ENCODE measurements around the gene AMACR. TPM values are rescaled to one million over a fixed set of nuclear protein-coding genes. Genes with fewer than 3 reads are reported as not detected.

Gene AMACR
- total RNA-seq, 4 donors from 2014 or later, result 5.4 to 21.5 (median 15.5) TPM

DNA sequence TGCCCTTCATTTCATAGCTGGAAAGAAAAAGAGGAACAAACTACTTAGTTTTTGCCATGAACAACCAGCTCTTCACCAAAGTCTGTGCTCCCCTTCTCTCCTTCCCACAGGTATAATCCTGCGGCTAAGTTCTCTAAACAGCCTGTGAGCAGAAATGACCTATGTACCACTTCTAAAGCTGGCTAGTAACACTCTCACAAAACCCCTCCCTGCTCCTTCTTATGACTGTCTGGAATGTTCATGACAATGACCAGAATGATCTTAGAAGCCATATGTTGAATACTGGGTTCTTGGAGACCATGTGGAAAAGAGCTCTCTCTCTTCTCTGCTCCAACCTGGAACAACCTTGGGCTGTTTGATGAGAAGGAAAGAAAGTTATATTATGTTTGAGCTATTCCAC is 12.9 kb upstream of the AMACR start:
- 100% methylated on average over 1 of the region's 1 CpG for WGBS, 2 donors
- intact Hi-C loops (cut with DNase I), result no loop called here
- Histone ChIP-seq H3K27ac (no peak overlapping the region), H3K4me3 (no peak overlapping the region), H3K27me3 (no peaks in the 10 kb centered on the region), H3K9me3 (no peaks in the 10 kb centered on the region), H3K4me1 (no peaks in the 10 kb centered on the region), H3K36me3 (peaks cover 0 to 22% (median 0%) of the 10 kb centered on the region in 3 donors)
- DNase-seq, result no peak
- TF ChIP-seq POLR2A (IDR thresholded peaks at IDR 0.05) (no peak), CTCF (IDR thresholded peaks at IDR 0.05) (no peak)

DNA sequence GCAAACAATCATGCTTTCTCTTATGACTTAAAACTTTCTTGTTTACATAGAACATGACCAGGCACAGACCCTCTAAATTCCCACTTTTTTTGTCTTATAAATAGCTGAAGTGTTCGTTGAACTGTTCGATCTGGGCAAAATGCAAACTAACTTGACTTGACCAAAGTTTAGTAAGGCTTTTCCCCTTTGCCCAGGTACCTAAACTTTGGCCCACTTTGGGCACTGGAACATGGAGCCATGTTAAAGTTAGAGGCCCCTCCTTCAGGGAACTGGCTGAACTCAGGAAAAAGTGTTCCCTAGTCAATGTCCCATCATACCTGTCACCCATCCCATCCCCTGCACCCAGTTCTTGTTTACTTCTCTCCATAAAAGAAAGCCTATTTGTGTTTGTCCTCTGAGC is 9.4 kb upstream of the AMACR start:
- no peaks in the 10 kb centered on the region for H3K9me3 ChIP-seq
- H3K27ac ChIP-seq, result no peak overlapping the region
- H3K36me3 ChIP-seq, result peaks cover 0 to 11% (median 0%) of the 10 kb centered on the region in 3 donors
- no peak overlapping the region for H3K4me3 ChIP-seq
- peaks cover 0 to 15% (median 0%) of the 10 kb centered on the region in 3 donors for H3K4me1 ChIP-seq
- no peak for DNase-seq
- intact Hi-C loops (cut with DNase I), result no loop called here
- 45 to 53% methylated on average over 2 of the region's 2 CpGs for WGBS, 2 donors
- no peaks in the 10 kb centered on the region for H3K27me3 ChIP-seq
- TF ChIP-seq POLR2A (IDR thresholded peaks at IDR 0.05) (no peak), CTCF (IDR thresholded peaks at IDR 0.05) (no peak)

- H3K36me3 ChIP-seq, result peaks cover 0 to 11% (median 0%) of the 10 kb centered on the region in 3 donors
- no peak overlapping the region for H3K27ac ChIP-seq
- TF ChIP-seq POLR2A (IDR thresholded peaks at IDR 0.05) (no peak), CTCF (IDR thresholded peaks at IDR 0.05) (no peak)
- intact Hi-C loops (cut with DNase I), result no loop called here
- no peaks in the 10 kb centered on the region for H3K27me3 ChIP-seq
- H3K9me3 ChIP-seq, result no peaks in the 10 kb centered on the region
- peaks cover 0 to 15% (median 0%) of the 10 kb centered on the region in 3 donors for H3K4me1 ChIP-seq
- WGBS, 2 donors, result 66 to 78% methylated on average over 2 of the region's 2 CpGs
- DNase-seq, result no peak
- no peak overlapping the region for H3K4me3 ChIP-seq
These were observed 8.9 kb upstream of the AMACR start for GRCh38 chr5:34016750-34017149.

GRCh38 chr5:34016222-34016621 is 8.4 kb upstream of the AMACR start:
- no peaks in the 10 kb centered on the region for H3K9me3 ChIP-seq
- H3K27ac ChIP-seq, result no peak overlapping the region
- peaks cover 0 to 15% (median 0%) of the 10 kb centered on the region in 3 donors for H3K4me1 ChIP-seq
- intact Hi-C loops (cut with DNase I), result no loop called here
- no peak for DNase-seq
- TF ChIP-seq CTCF (IDR thresholded peaks at IDR 0.05) (no peak), POLR2A (IDR thresholded peaks at IDR 0.05) (no peak)
- WGBS, 2 donors, result 83 to 90% methylated on average over 5 of the region's 5 CpGs
- peaks cover 0 to 11% (median 0%) of the 10 kb centered on the region in 3 donors for H3K36me3 ChIP-seq
- H3K27me3 ChIP-seq, result no peaks in the 10 kb centered on the region
- H3K4me3 ChIP-seq, result no peak overlapping the region

GRCh38 chr5:34015120-34015822 is 7.4 kb upstream of the AMACR start:
- 82 to 91% methylated on average over 2 to 4 of the region's 4 CpGs for WGBS, 2 donors
- intact Hi-C loops (cut with DNase I), result no loop called here
- H3K4me3 ChIP-seq, result no peak overlapping the region
- peaks cover 0 to 15% (median 0%) of the 10 kb centered on the region in 3 donors for H3K4me1 ChIP-seq
- H3K27ac ChIP-seq, result no peak overlapping the region
- no peak for DNase-seq
- H3K27me3 ChIP-seq, result no peaks in the 10 kb centered on the region
- TF ChIP-seq POLR2A (IDR thresholded peaks at IDR 0.05) (no peak), CTCF (IDR thresholded peaks at IDR 0.05) (no peak)
- H3K9me3 ChIP-seq, result no peaks in the 10 kb centered on the region
- peaks cover 0 to 6% (median 0%) of the 10 kb centered on the region in 3 donors for H3K36me3 ChIP-seq

Data from esophagus squamous epithelium (tissue), 5 donors.